ENCODE data around the gene ZNF646.

DNA sequence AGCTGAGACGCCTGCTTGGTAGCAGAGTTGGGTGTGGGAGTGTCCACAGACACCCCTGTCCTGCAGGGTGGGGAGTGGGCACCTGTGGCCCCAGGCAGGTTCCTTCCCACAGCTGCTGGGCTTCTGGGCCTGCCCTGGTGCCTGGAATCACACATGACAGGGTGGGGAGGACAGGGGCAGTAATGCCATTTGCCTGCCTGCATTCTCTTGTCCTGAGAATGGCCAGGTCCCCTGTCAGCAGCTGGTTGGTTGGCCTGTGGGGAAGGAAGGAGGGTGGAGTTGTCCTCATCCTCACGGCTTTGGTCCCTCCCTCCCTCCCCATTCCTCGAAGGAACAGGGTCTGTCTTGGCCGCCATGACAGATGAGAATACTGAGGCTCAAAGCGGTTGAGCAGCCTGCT, 9.3 kb downstream of the ZNF646 start:
- TF ChIP-seq POLR2A (IDR thresholded peaks at IDR 0.05; ENCODE audit: extremely low read depth, insufficient read length) = no peak
- TF ChIP-seq, protein P1, sequence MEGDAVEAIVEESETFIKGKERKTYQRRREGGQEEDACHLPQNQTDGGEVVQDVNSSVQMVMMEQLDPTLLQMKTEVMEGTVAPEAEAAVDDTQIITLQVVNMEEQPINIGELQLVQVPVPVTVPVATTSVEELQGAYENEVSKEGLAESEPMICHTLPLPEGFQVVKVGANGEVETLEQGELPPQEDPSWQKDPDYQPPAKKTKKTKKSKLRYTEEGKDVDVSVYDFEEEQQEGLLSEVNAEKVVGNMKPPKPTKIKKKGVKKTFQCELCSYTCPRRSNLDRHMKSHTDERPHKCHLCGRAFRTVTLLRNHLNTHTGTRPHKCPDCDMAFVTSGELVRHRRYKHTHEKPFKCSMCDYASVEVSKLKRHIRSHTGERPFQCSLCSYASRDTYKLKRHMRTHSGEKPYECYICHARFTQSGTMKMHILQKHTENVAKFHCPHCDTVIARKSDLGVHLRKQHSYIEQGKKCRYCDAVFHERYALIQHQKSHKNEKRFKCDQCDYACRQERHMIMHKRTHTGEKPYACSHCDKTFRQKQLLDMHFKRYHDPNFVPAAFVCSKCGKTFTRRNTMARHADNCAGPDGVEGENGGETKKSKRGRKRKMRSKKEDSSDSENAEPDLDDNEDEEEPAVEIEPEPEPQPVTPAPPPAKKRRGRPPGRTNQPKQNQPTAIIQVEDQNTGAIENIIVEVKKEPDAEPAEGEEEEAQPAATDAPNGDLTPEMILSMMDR (IDR thresholded peaks at IDR 0.05; ENCODE audit: low read depth, low read length) = no peak
- TF ChIP-seq, protein P2, sequence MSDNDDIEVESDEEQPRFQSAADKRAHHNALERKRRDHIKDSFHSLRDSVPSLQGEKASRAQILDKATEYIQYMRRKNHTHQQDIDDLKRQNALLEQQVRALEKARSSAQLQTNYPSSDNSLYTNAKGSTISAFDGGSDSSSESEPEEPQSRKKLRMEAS (IDR thresholded peaks at IDR 0.05; ENCODE audit: low read depth, low read length) = no peak
